Measurements from ENCODE around the gene HOXA9.

- no peak for TF ChIP-seq CTCF (conservative IDR thresholded peaks at IDR 0.05; ENCODE audit: low read length)
- no peak for TF ChIP-seq EZH2phosphoT487 (IDR thresholded peaks at IDR 0.05; ENCODE audit: borderline replicate concordance, low read depth, low read length)
Measured at GRCh38 chr7:27158436-27159265, 6.7 kb downstream of the HOXA9 start.

Data from OCI-LY7 (cell line).